Right atrium auricular region (tissue), 2 donors: ENCODE data around the gene PRKAG2. TPM values are rescaled to one million over a fixed set of nuclear protein-coding genes. Genes with fewer than 3 reads are reported as not detected.

Experiments used
- DNase-seq: peaks from one replicate; pipeline ENCODE4 v3.0.0-alpha.2; 2019; ENCODE audit warnings: low spot score
- H3K27ac ChIP-seq, 2 donors: fragments of 200-600 bp; sonication (generic); 1 replicate in 1 of 2; 2 replicates in 1 of 2; pipeline ENCODE4 v1.5.1; 2016 to 2019
- H3K27me3 ChIP-seq, 2 donors: fragments of 200-600 bp; sonication (generic); one replicate each; pipeline versions ENCODE4 v1.5.1 to v1.6.0; 2017 to 2019
- H3K36me3 ChIP-seq: fragments of 200-600 bp; sonication (generic); one replicate; pipeline ENCODE4 v1.5.1; 2016
- H3K4me1 ChIP-seq, 2 donors: fragments of 200-600 bp; sonication (generic); one replicate each; pipeline versions ENCODE4 v1.5.1 to v1.6.0; 2017 to 2019
- H3K4me3 ChIP-seq, 2 donors: fragments of 200-600 bp; sonication (generic); 1 replicate in 1 of 2; 2 replicates in 1 of 2; pipeline ENCODE4 v1.5.1; 2017 to 2019; ENCODE audit warnings: mild to moderate bottlenecking in 1 of 2, moderate library complexity in 1 of 2
- H3K9me3 ChIP-seq, 2 donors: fragments of 200-600 bp; sonication (generic); one replicate each; pipeline ENCODE4 v1.5.1; 2019
- CTCF ChIP-seq, 2 donors: fragments of 200-600 bp; sonication (generic); IDR thresholded peaks; one replicate each; pipeline ENCODE4 v1.5.1; 2019; ENCODE audit warnings: antibody characterized with exemption in 2 of 2
- total RNA-seq, 2 donors: library from RNA; depleted of rRNA; stranded (reverse); fragments of >200 nt; gene quantifications; one replicate each; pipeline ENCODE4 v1.1.0, GENCODE V29; 2016

PRKAG2 gene
- total RNA-seq, 2 donors from 2014 or later, result 133 to 177 TPM

- H3K4me1 ChIP-seq, result peaks cover 0 to 19% of the 10 kb centered on the region in 2 donors
- DNase-seq, result no peak
These were observed 117.3 kb downstream of the PRKAG2 start for GRCh38 chr7:151759591-151760042.

GRCh38 chr7:151758622-151759540, 118.0 kb downstream of the PRKAG2 start:
- no peaks in the 10 kb centered on the region for H3K9me3 ChIP-seq
- H3K27me3 ChIP-seq, result no peaks in the 10 kb centered on the region
- DNase-seq, result no peak
- H3K4me1 ChIP-seq, result peaks cover 0 to 26% of the 10 kb centered on the region in 2 donors
- no peak overlapping the region for H3K4me3 ChIP-seq
- no peak overlapping the region for H3K27ac ChIP-seq
- no peak for TF ChIP-seq CTCF (IDR thresholded peaks at IDR 0.05)
- no peaks in the 10 kb centered on the region for H3K36me3 ChIP-seq

More at GRCh38 chr7:151759591-151760042, 117.3 kb downstream of the PRKAG2 start:
- Histone ChIP-seq H3K27ac (no peak overlapping the region), H3K9me3 (no peaks in the 10 kb centered on the region), H3K27me3 (no peaks in the 10 kb centered on the region), H3K36me3 (no peaks in the 10 kb centered on the region), H3K4me3 (no peak overlapping the region)
- TF ChIP-seq CTCF (IDR thresholded peaks at IDR 0.05), result peak; percentile 74 to 92

- no peak overlapping the region for H3K27ac ChIP-seq
- no peak for DNase-seq
- no peaks in the 10 kb centered on the region for H3K9me3 ChIP-seq
- no peaks in the 10 kb centered on the region for H3K27me3 ChIP-seq
- H3K4me3 ChIP-seq, result no peak overlapping the region
- TF ChIP-seq CTCF (IDR thresholded peaks at IDR 0.05), result no peak
- H3K36me3 ChIP-seq, result no peaks in the 10 kb centered on the region
- H3K4me1 ChIP-seq, result peaks cover 0 to 29% of the 10 kb centered on the region in 2 donors
These were observed 119.6 kb downstream of the PRKAG2 start for GRCh38 chr7:151757274-151757673.

- H3K36me3 ChIP-seq, result no peaks in the 10 kb centered on the region
- H3K4me1 ChIP-seq, result peaks cover 0 to 29% of the 10 kb centered on the region in 2 donors
- no peak overlapping the region for H3K4me3 ChIP-seq
- no peaks in the 10 kb centered on the region for H3K9me3 ChIP-seq
- no peaks in the 10 kb centered on the region for H3K27me3 ChIP-seq
- no peak for TF ChIP-seq CTCF (IDR thresholded peaks at IDR 0.05)
- no peak for DNase-seq
- H3K27ac ChIP-seq, result no peak overlapping the region
These were observed 120.0 kb downstream of the PRKAG2 start for GRCh38 chr7:151756866-151757265.

GRCh38 chr7:151756076-151756731, 120.7 kb downstream of the PRKAG2 start:
- Histone ChIP-seq H3K27ac (no peak overlapping the region), H3K27me3 (no peaks in the 10 kb centered on the region), H3K4me3 (no peak overlapping the region), H3K9me3 (no peaks in the 10 kb centered on the region), H3K36me3 (no peaks in the 10 kb centered on the region), H3K4me1 (peaks cover 0 to 29% of the 10 kb centered on the region in 2 donors)
- DNase-seq, result no peak
- no peak for TF ChIP-seq CTCF (IDR thresholded peaks at IDR 0.05)
